A549 (cell line): ENCODE measurements around the gene EPHA1. TPM values are rescaled to one million over a fixed set of nuclear protein-coding genes. Genes with fewer than 3 reads are reported as not detected.

ENCODE experiments used
- ATAC-seq, 2 experiments: fragments of 200-7000 bp in 1 of 2; fragments of >200 bp in 1 of 2; cut with Nextera tagmentation in 1 of 2; cut with Tn5 transposase in 1 of 2; 3 replicates each; pipeline versions ENCODE4 v1.8.0 to v1.9.1; 2018 to 2020; ENCODE audit warnings: mild to moderate bottlenecking in 1 of 2, moderate library complexity in 1 of 2
- CTCF ChIA-PET: fragments of 300-600 bp; sonication (Branson Sonifier 250); formaldehyde crosslinking; extraction: SDS; loops from one replicate; lab custom pipeline; 2021; ENCODE audit warnings: antibody characterized with exemption, inconsistent platforms; lab: Yijun Ruan, JAX
- POLR2A ChIA-PET: fragments of 350-600 bp; formaldehyde crosslinking; extraction: SDS; loops from one replicate; lab custom pipeline; 2021; ENCODE audit warnings: antibody characterized with exemption, inconsistent platforms; lab: Yijun Ruan, JAX
- DNase-seq, 2 experiments: peaks; one replicate each; pipeline versions ENCODE4 v3.0.0 to v3.0.0-alpha.2; 2011 to 2016; ENCODE audit warnings: low read depth in 1 of 2, low spot score in 1 of 2
- FAIRE-seq: peaks from 2 replicates; lab custom pipeline; 2011; peaks lifted over from hg19 to GRCh38; lab: Jason Lieb, UNC
- H3K27ac ChIP-seq, 2 experiments: fragments of >200 bp; sonication (Bioruptor Twin); formaldehyde crosslinking; 3 replicates each; pipeline ENCODE4 v1.5.1; 2016 to 2017
- H3K4me1 ChIP-seq: fragments of >200 bp; sonication (Bioruptor Twin); formaldehyde crosslinking; 3 replicates; pipeline ENCODE4 v1.6.1; 2016
- H3K4me2 ChIP-seq: fragments of >200 bp; sonication (Bioruptor Twin); formaldehyde crosslinking; 3 replicates; pipeline ENCODE4 v1.6.1; 2016
- H3K4me3 ChIP-seq: fragments of >200 bp; sonication (Bioruptor Twin); formaldehyde crosslinking; 3 replicates; pipeline ENCODE4 v1.5.1; 2016
- H3K9me3 ChIP-seq: fragments of >200 bp; sonication (Bioruptor Twin); formaldehyde crosslinking; 3 replicates; pipeline ENCODE4 v1.6.1; 2016
- ATOH8 ChIP-seq: fragments of 250-450 bp; sonication (Bioruptor Pico); IDR thresholded peaks from 2 replicates; pipeline ENCODE4 v1.5.0; 2020; ENCODE audit warnings: low read depth, mild to moderate bottlenecking, moderate library complexity
- BHLHE40 ChIP-seq: IDR thresholded peaks from 2 replicates; pipeline ENCODE4 v1.6.1; 2012; ENCODE audit warnings: low read depth, low read length, inconsistent platforms
- CBX8 ChIP-seq: fragments of 200-600 bp; sonication (generic); IDR thresholded peaks from 2 replicates; pipeline ENCODE4 v1.6.1; 2016
- CHD4 ChIP-seq: fragments of 200-600 bp; sonication (generic); IDR thresholded peaks from 2 replicates; pipeline ENCODE4 v1.6.1; 2016; ENCODE audit warnings: antibody characterized with exemption, mild to moderate bottlenecking, borderline replicate concordance
- CTCF ChIP-seq: fragments of >200 bp; sonication (Bioruptor Twin); formaldehyde crosslinking; IDR thresholded peaks from 3 replicates; pipeline ENCODE4 v1.5.1; 2016
- E2F6 ChIP-seq: IDR thresholded peaks from 2 replicates; pipeline ENCODE4 v1.6.1; 2012; ENCODE audit warnings: low read depth, borderline replicate concordance
- EP300 ChIP-seq, 2 experiments: fragments of >200 bp; sonication (Bioruptor Twin); formaldehyde crosslinking; IDR thresholded peaks; 2 replicates in 1 of 2; 3 replicates in 1 of 2; pipeline ENCODE4 v1.6.1; 2016 to 2017
- ESRRA ChIP-seq: fragments of 150-350 bp; IDR thresholded peaks from 2 replicates; pipeline ENCODE4 v1.6.1; 2014; ENCODE audit warnings: mild to moderate bottlenecking, low read length, borderline replicate concordance
- FOXS1 ChIP-seq: fragments of 250-450 bp; sonication (Bioruptor Pico); IDR thresholded peaks from 2 replicates; pipeline ENCODE4 v1.5.0; 2020; ENCODE audit warnings: mild to moderate bottlenecking, moderate library complexity
- GATA3 ChIP-seq: IDR thresholded peaks from 2 replicates; pipeline ENCODE4 v1.6.1; 2012; ENCODE audit warnings: borderline replicate concordance
- HOXA7 ChIP-seq: fragments of 250-450 bp; sonication (Bioruptor Pico); IDR thresholded peaks from 2 replicates; pipeline ENCODE4 v1.5.0; 2020; ENCODE audit warnings: mild to moderate bottlenecking, moderate library complexity
- HOXB5 ChIP-seq: fragments of 250-450 bp; sonication (Bioruptor Pico); IDR thresholded peaks from 2 replicates; pipeline ENCODE4 v1.5.0; 2020; ENCODE audit warnings: mild to moderate bottlenecking, moderate library complexity
- JUN ChIP-seq, 2 experiments: fragments of >200 bp; sonication (Bioruptor Twin); formaldehyde crosslinking; IDR thresholded peaks; 2 replicates in 1 of 2; 3 replicates in 1 of 2; pipeline ENCODE4 v1.6.1; 2016 to 2017
- MAFK ChIP-seq: fragments of 450-650 bp; IDR thresholded peaks from 2 replicates; pipeline ENCODE4 v1.6.1; 2014; ENCODE audit not compliant: partially characterized antibody
- MAX ChIP-seq: IDR thresholded peaks from 2 replicates; pipeline ENCODE4 v1.6.1; 2012
- MYC ChIP-seq: IDR thresholded peaks from 2 replicates; pipeline ENCODE4 v1.6.1; 2012; ENCODE audit warnings: mild to moderate bottlenecking, inconsistent platforms, low read length, improper control_type of control experiment, borderline replicate concordance
- NFE2L2 ChIP-seq: fragments of 150-350 bp; conservative IDR thresholded peaks from 2 replicates; pipeline ENCODE4 v1.6.1; 2014; ENCODE audit warnings: low read length
- PBX3 ChIP-seq: IDR thresholded peaks from 2 replicates; pipeline ENCODE4 v1.6.1; 2012
- PHF8 ChIP-seq: fragments of 200-600 bp; sonication (generic); IDR thresholded peaks from 2 replicates; pipeline ENCODE4 v1.6.1; 2016; ENCODE audit warnings: low read depth, mild to moderate bottlenecking, antibody characterized with exemption, moderate library complexity, borderline replicate concordance
- RAD21 ChIP-seq, 2 experiments: fragments of >200 bp in 1 of 2; sonication (Bioruptor Twin) in 1 of 2; formaldehyde crosslinking in 1 of 2; IDR thresholded peaks in 1 of 2; conservative IDR thresholded peaks in 1 of 2; 2 replicates in 1 of 2; 3 replicates in 1 of 2; pipeline ENCODE4 v1.6.1; 2012 to 2018; ENCODE audit warnings: inconsistent platforms in 1 of 2
- RARB ChIP-seq: fragments of 250-450 bp; sonication (Bioruptor Pico); IDR thresholded peaks from 2 replicates; pipeline ENCODE4 v1.8.0; 2021; ENCODE audit warnings: mild to moderate bottlenecking, moderate library complexity
- RCOR1 ChIP-seq: fragments of 150-350 bp; IDR thresholded peaks from 2 replicates; pipeline ENCODE4 v1.6.1; 2014; ENCODE audit warnings: antibody characterized with exemption, low read length, low read depth
- RNF2 ChIP-seq: fragments of 200-600 bp; sonication (generic); IDR thresholded peaks from 2 replicates; pipeline ENCODE4 v1.6.1; 2016; ENCODE audit warnings: low read depth, mild to moderate bottlenecking, antibody characterized with exemption, moderate library complexity, borderline replicate concordance
- SMC3 ChIP-seq: fragments of >200 bp; sonication (Bioruptor Twin); formaldehyde crosslinking; IDR thresholded peaks from 3 replicates; pipeline ENCODE4 v1.6.1; 2018; ENCODE audit warnings: inconsistent platforms
- TFCP2L1 ChIP-seq: fragments of 250-450 bp; sonication (Bioruptor Pico); IDR thresholded peaks from 2 replicates; pipeline ENCODE4 v1.5.0; 2021; ENCODE audit warnings: mild to moderate bottlenecking
- USF2 ChIP-seq: fragments of 450-650 bp; IDR thresholded peaks from 2 replicates; pipeline ENCODE4 v1.6.1; 2014; ENCODE audit warnings: antibody characterized with exemption
- ZC3H11A ChIP-seq: fragments of 450-650 bp; IDR thresholded peaks from 2 replicates; pipeline ENCODE4 v1.6.1; 2014; ENCODE audit warnings: antibody characterized with exemption, mild to moderate bottlenecking
- WGBS: methylation state at CpG from one replicate; pipeline ENCODE4 v1.1.6; 2017; ENCODE audit errors: missing lambda C conversion rate; 5-methylcytosine and 5-hydroxymethylcytosine counted together
- polyA plus RNA-seq, 4 experiments: library from polyadenylated mRNA; depleted of rRNA in 3 of 4; stranded (reverse); fragments of >200 nt; fragmentation: RNase III in 1 of 4; extraction: RNeasy Plus Mini Kit Qiagen cat#74134 plus additional on column Dnase treatment in 1 of 4; gene quantifications; 2 replicates in 3 of 4; 3 replicates in 1 of 4; pipeline ENCODE4 v1.2.3, GENCODE V29; 2011 to 2017

EPHA1 gene
- polyA plus RNA-seq, 2 of the 4 experiments (the other 2 are of a cell fraction) = not detected

GRCh38 chr7:143345428-143345900, 63.2 kb downstream of the EPHA1 start:
- no peak for FAIRE-seq
- H3K9me3 ChIP-seq = no peaks in the 10 kb centered on the region
- TF ChIP-seq MYC = no peak
- no peak for TF ChIP-seq ZC3H11A
- TF ChIP-seq MAFK = no peak
- no peak for TF ChIP-seq TFCP2L1
- TF ChIP-seq RCOR1 = no peak
- TF ChIP-seq EP300 (IDR thresholded peaks at IDR 0.05) = no peak
- peak; percentile 64 for TF ChIP-seq CTCF
- TF ChIP-seq RNF2 = no peak
- peak; percentile 68 for TF ChIP-seq MAX
- peak; percentile 36 to 53 for TF ChIP-seq RAD21 (conservative IDR thresholded peaks at IDR 0.05 in 1 of 2, IDR thresholded peaks at IDR 0.05 in 1 of 2)
- no peak for TF ChIP-seq PBX3
- peak; percentile 58; the same call in 1 of the 2 replicates for TF ChIP-seq E2F6
- peak; percentile 31; the same call in 2 of the 3 replicates for TF ChIP-seq SMC3
- TF ChIP-seq ESRRA = no peak
- no peak for TF ChIP-seq NFE2L2
- TF ChIP-seq ATOH8 = 0 out of 2 replicates have a peak, but pooled peaks have one; percentile 22
- peak; percentile 99 to 100 for ATAC-seq
- ChIA-PET CTCF (interaction anchor here (0.7 to 2.9 kb wide), 27 partner anchors 10 to 391 kb away, joined by 3 to 15 read pairs (median 5); partner anchors contain the start of gene CLCN1), POLR2A (interaction anchor here (1.0 kb wide), 1 partner anchor 35 kb away, joined by 6 read pairs; no protein-coding TSS in a partner anchor)
- peak overlapping the region; percentile 78 for H3K4me2 ChIP-seq
- peak overlapping the region; percentile 44 to 63; a peak in 5 of 6 replicates for H3K27ac ChIP-seq
- no peaks in the 10 kb centered on the region for H3K4me1 ChIP-seq
- peak; percentile 78 to 82 for DNase-seq
- 13% methylated on average over 29 of the region's 35 CpGs for WGBS
- peak overlapping the region; percentile 19; the same call in 2 of the 3 replicates for H3K4me3 ChIP-seq

- no peaks in the 10 kb centered on the region for H3K4me1 ChIP-seq
- DNase-seq (no peak), ATAC-seq (no peak)
- H3K27ac ChIP-seq = no peak overlapping the region
- POLR2A ChIA-PET = no interaction called here
- H3K4me2 ChIP-seq = no peak overlapping the region
- WGBS = 76% methylated on average over 3 of the region's 3 CpGs
- TF ChIP-seq FOXS1 (CRISPR knock-in tag) = no peak
- TF ChIP-seq PHF8 = no peak
- no peak for TF ChIP-seq RNF2
- no peak for TF ChIP-seq BHLHE40
- TF ChIP-seq MYC = no peak
- TF ChIP-seq ESRRA = no peak
- TF ChIP-seq TFCP2L1 = no peak
- no peak for TF ChIP-seq HOXB5 (CRISPR knock-in tag)
- no peak for TF ChIP-seq GATA3
- TF ChIP-seq CBX8 = no peak
- TF ChIP-seq USF2 = no peak
- no peak for TF ChIP-seq HOXA7 (CRISPR knock-in tag)
- no peak for TF ChIP-seq RARB (CRISPR knock-in tag)
- TF ChIP-seq JUN (IDR thresholded peaks at IDR 0.05) = no peak
- TF ChIP-seq RCOR1 = no peak
- no peak for TF ChIP-seq CHD4
- TF ChIP-seq, all 56 proteins: peak for 0
- H3K9me3 ChIP-seq = no peaks in the 10 kb centered on the region
- no peak overlapping the region for H3K4me3 ChIP-seq
- no peak for FAIRE-seq
- CTCF ChIA-PET = interaction anchor here (1.0 to 2.2 kb wide), 5 partner anchors 16 to 57 kb away, joined by 3 to 7 read pairs (median 5); partner anchors contain the start of gene CLCN1
Observed at GRCh38 chr7:143343596-143343995, 65.1 kb downstream of the EPHA1 start.
